HEK293 (cell line): ENCODE results near the gene VASP.

ENCODE experiments used
- SETDB1 ChIP-seq: IDR thresholded peaks from one replicate; pipeline ENCODE4 v1.6.1; 2017; ENCODE audit warnings: mild to moderate bottlenecking, low read length, moderate library complexity, mixed read lengths; ENCODE audit not compliant: insufficient read length
- ZNF280D ChIP-seq: fragments of 450-650 bp; formaldehyde crosslinking; IDR thresholded peaks from 2 replicates; pipeline ENCODE4 v1.5.1; 2016; ENCODE audit warnings: missing biosample characterization, missing genetic modification characterization
- TF ChIP-seq, protein P1 (sequence below): fragments of 450-650 bp; formaldehyde crosslinking; IDR thresholded peaks from 2 replicates; pipeline ENCODE4 v1.5.1; 2016; ENCODE audit warnings: missing biosample characterization, missing genetic modification characterization, low read depth

DNA sequence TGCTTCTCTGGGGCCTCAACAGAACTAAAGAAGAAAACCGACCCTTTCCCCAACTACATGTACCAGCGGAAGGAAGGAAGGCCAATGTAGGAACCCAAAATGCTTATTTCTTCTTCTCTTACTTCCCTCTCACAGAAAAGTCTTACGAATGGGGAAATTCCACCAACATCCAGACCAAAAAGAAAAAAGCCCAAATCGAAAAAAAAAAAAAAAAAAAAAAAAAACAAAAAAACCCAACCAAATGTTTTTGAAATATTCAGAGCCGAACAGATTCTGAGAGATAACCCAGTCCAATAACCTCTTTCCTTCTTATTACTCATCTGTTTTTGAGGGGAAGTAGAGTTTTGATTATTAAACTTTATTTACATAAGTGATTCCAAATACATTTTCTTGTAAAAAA, 5.2 kb upstream of the VASP start:
- TF ChIP-seq, protein P1, sequence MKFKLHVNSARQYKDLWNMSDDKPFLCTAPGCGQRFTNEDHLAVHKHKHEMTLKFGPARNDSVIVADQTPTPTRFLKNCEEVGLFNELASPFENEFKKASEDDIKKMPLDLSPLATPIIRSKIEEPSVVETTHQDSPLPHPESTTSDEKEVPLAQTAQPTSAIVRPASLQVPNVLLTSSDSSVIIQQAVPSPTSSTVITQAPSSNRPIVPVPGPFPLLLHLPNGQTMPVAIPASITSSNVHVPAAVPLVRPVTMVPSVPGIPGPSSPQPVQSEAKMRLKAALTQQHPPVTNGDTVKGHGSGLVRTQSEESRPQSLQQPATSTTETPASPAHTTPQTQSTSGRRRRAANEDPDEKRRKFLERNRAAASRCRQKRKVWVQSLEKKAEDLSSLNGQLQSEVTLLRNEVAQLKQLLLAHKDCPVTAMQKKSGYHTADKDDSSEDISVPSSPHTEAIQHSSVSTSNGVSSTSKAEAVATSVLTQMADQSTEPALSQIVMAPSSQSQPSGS: no peak
- TF ChIP-seq ZNF280D (tag by site-specific recombination) (no peak), SETDB1 (no peak)
